Activated CD8-positive, alpha-beta memory T cell treated with anti-CD3 and anti-CD28 coated beads for 24 hours (primary cell): Measurements from ENCODE around the gene RNF220.
"Not testable (repeated sequence)": the region's sequence is repeated elsewhere in the genome, so short reads cannot be mapped to it uniquely, and the experiment has no call there.

Source experiments
- DNase-seq: peaks from one replicate; pipeline ENCODE4 v3.0.0-alpha.2; 2020

Gene RNF220

DNA sequence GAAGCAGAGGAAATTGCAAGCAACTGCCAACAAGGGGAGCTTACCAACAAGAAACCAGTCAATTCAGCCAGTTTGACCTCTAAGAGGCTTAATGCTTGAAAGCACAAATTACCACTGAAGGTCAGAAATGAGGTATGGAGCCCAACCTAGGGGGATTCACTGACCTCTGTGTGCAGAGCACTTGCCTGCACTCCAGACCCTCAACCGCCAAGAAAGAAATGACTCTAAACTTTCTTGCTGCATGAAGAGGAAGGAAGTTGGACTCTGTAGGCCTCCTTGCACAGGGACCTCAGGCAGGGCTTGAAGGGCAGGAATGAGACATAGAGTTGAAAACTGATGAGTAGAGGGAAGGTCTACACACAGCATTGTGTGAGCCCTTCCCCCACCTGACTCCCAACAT, 279.5 kb downstream of the RNF220 start:
- no peak for DNase-seq

DNA sequence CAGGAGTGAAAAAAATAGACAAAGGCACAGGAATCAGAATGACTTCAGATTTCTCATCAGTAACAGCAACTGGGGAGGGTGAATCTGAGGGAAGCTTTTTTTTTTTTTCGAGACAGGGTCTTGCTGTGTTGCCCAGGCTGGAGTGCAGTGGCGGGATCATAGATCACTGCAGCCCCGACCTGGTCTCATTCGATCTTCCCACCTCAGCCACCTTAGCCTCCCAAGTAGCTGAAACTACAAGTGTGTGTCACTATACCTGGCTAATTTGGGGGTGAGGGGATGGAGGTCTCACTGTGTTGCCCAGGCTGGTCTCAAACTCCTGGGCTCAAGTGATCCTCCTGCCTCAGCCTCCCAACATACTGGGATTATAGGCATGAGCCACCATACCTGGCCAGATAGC, 280.2 kb downstream of the RNF220 start:
- DNase-seq = no peak

DNA sequence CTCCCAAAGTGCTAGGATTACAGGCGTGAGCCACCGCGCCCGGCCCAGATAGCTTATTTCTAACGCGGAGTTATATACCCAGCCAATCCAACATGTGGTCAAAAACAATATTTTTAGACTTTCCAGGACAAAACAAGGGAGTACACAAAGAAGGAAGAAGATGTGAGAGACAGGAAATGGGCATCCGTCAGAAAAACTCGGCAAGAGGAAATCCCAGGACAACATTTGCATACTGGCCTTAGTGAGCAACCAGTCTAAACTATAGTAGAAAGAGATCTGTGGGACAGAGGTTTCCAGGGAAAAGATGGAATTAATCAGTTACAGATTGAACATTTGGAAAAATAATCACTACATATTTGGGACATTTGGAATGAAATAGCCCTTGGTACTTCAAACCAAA, 280.8 kb downstream of the RNF220 start:
- DNase-seq = no peak

DNA sequence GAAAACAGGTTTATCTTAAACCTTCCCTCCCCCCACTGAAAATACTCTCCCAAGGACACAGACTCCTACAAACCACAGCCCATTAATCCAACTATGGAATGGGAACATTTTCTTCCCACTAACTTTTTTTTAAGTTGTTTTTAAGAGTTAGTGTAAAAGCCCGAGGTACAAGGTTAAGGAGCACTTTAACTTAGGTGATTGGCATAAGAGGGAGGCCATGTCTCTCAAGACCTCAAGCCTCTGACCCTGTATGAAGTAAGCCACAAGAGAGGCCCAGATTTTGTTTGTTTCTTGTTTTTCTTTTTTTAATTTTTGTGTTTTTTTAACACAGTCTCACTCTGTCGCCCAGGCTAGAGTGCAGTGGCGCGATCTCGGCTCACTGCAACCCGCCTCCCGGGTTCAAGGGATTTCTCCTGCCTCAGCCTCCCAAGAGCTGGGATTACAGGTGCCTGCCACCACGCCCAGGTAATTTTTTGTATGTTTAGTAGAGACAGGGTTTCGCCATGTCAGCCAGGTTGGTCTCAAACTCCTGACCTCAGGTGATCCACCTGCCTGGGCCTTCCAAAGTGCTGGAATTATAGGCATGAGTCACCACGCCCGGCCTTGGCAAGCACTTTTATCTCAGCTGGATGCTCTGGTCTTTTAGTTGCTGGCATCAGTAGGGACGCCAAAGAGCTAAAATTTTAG, 283.8 kb downstream of the RNF220 start:
- no peak for DNase-seq

DNA sequence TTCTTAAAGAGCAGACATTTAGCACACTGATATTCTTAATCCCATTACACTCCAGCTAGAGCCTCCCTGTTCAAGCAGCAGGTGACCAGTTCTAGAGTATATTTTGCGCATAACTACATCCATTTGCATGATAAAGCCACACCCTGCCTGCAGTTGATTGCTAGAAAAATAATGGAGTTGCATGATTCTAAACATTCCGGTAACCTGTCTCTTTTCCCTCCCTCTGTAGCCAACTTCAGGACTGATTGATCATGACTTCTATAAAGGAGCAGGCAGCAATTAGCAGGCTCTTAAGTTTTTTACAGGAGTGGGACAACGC, 284.4 kb downstream of the RNF220 start:
- no peak for DNase-seq

DNA sequence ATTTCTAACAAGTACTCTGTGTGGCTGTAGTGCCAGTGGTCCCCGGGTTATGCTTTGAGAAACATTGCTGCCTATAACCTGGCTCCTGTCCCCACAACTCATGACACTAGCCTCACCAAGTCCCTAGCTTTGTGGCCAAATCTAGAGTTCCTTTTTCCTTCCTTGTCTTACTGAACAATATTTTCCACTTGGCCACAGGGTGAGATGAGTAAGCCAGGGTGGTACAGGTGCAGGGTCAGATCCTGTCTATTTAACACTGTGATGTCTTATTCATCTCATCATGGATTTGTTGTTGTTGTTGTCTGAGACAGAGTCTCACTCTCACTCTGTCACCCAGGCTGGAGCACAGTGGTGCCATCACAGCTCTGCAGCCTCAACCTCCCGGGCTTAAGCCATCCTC, 288.1 kb downstream of the RNF220 start:
- DNase-seq = no peak

DNA sequence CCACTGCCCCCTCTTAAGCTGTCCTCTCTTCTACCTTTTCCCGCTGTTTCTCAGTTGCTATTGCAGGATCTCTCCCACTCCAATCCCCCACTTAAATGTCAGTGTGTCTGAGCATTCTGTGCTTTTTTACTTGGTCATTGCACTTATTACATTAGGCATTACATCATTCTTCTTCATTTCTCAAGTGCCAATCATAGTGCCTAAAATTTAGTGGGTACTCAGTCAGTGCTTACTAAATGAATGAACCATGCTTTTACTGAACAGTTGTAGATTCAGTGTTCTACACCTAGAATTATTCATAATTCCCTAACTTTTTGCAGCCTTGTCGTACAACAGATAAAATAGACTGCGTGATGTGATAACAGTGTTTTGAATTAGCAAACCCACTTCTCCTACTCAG, 288.8 kb downstream of the RNF220 start:
- no peak for DNase-seq

DNA sequence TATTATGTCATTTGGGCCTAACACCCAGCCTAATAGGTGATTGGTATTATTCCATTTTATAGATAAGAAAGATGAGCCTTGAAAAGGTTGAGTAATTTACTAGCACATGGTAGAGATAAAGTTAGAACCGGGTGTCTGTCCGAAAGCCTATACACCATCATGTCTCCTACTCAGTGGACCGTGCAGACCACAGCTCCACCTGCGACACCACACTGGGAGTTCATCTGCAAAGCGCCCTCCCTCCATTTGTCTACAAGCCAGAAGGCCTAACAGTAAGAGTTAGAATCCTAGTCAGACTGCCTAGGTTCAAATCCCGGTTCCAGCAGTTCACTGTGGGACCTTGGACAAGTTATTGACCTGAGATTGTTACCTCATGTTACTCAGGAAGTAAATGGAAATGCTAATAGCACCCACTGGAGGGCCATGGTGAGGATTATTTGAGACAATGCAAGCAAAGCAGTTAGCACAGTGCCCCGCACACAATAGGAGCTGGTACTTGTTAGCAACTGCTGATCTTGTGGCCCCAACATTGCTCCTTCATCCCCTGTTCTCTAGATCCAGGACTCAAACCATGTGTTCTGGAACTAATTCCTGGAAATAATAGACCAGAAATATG, 289.9 kb downstream of the RNF220 start:
- DNase-seq = no peak

DNA sequence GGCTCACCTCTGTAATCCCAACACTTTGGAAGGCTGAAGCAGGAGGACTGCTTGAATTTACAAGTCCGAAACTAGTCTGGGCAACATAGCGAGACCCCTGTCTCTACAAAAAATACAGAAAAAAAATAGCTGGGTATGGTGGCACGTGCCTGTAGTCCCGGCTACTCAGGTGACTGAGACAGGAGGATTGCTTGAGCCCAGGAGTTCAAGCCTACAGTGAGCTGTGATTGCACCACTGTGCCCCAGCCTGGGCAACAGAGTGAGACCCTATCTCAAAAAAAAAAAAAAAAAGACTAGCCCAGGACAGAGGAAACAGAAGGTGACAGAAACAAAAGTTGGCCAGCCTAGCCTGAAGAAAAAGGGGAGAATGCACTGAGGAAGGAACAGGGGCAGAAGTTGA, 290.6 kb downstream of the RNF220 start:
- DNase-seq = no peak

DNA sequence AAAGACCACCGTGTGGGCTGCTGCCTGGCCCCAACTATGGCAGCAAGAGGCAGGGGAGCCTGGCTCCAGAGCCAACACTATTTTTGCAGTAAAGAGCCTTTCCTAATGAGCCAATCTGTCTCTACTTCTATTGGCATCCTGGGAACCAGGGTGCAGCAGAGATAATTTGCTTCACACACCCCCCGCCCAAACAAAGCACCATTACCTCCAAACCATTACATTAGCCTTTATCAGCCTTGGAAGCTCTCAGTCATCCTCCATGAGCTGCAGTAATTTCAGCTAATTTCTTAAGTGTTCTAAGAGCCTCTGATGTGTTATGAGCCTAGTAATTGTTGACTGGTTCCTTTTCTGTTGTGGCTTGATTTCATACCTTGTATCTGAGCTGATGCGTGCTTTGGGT, 291.0 kb downstream of the RNF220 start:
- DNase-seq = no peak

DNA sequence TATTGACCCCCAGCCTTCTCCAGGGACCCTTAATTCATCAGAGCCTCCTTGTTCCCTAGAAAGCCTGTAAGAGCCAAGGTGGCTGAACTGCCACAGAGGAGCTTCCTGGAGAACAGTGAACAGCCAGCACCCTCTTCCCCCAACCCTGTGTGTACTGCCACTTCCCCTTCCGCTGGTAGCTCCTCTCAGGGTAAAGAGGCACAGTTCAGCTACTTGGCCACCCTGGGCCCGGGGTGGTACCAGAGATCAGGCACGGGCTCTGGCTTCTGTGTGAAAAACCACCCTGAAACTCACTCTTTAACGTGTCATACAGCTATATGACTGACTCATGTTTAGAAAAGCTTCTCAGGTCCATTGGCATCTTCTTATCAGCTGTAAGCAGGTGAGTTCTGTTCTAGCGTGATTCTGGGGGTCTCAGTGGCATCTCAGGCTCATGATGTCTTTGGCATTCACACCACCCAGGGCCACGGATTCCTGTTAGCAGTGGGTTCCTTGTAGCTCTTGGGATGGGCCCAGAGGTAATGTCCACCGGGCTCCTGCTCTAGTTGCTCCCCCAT, 291.8 kb downstream of the RNF220 start:
- peak; percentile 73 for DNase-seq

DNA sequence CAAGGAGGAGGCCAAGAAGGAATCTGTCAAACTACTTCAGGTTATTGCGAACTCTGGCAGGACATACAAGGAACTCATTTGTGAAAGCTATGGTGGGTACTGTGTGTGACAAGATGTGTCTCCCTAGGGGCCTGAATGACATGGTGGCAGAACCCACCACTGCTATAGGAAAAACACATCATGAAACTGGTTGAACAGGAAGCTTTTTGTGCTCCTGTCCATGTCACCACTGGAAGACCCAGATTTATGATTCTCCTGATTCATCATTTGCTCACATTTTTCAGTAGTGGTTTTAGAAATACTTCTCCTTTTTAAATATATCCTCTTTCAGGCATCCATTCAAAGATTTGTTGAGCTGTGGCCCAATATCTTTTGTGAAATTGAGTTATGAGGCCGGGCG, 293.1 kb downstream of the RNF220 start:
- no peak for DNase-seq

DNA sequence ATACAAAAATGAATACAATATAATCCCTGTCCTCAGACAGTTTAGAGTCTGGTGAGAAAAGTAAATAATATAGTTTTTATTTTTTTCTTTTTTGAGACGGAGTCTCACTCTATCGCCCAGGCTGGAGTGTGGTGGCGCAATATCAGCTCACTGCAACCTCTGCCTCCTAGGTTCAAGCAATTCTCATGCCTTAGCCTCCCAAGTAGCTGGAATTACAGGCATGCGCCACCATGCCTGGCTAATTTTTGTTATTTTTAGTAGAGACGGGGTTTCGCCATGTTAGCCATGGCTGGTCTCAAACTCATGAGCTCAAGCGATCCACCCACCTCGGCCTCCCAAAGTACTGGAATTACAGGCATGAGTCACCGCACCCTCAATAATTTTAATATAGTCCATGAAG, 294.3 kb downstream of the RNF220 start:
- DNase-seq = not testable (repeated sequence)

DNA sequence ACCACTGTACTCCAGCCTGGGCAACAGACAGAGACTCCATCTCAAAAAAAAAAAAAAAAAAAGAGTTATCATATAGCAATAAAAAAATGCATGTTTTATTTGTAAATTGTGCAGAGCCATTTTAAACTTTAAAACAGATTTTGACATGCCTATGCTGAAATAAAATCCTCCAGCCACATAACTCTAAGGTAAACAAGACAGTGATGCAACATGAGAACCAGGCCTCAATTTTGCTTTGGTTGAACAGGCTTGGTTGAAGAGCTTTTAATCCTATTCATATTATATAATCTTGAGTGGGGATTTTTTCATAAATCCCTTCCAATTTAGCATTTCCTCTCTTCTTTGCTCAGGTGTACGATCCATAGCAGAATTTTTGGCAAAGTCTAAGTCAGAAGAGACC, 295.5 kb downstream of the RNF220 start:
- DNase-seq = no peak

DNA sequence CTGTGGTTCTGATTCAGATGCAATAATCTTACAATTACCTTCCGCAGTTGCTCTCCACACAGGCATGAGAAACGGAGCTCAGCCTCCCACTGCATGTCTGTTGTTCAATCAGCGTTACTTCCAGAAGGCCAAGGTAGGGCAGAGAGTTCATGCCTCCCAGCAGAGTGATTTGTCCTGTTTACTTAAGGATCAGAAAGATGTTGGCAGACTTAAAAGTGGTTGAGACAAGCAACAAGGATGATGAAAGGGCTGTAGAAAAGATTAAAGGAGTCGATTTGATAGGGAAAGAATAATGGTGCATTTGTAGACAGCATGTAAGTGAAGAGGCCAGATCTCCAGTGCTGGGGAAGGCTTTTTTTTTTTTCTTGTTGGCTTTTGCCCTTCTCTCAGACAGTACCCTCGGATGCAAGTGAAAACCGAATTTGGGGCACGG, 296.1 kb downstream of the RNF220 start:
- no peak for DNase-seq
